ENCODE measurements around the gene FKBP11.
A peak's percentile ranks its signal among the peaks of the same experiment; 100 is the strongest.

The FKBP11 gene

DNA sequence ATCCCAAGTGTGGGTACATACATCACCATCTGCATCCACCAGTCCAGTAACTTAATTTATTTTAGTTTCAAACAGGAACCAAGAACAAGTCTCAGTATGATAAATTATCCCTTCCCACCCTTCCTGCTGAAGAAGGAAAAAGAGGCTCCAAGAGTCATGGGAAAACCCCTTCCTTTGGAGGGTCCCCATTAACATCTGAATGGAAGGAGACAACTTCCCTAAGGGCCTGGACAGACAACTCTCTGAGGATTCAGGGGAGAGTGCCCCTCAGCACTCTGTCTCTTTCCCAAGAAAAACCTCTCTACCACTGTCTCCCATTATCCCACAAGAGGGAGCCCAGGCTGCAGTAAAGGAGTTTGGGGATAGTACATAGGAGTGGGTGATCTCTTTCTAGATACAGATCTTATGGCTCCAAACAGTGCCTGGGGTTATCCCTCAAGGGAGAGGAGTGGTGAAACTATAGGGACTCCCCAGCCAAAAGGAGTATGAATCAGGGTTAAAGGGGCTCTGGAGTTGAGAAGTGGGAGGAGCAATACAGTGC, 40.1 kb upstream of the FKBP11 start:
- Histone ChIP-seq H4K91ac (ENCODE audit: low read depth, low read length, poor library complexity) (no peak overlapping the region), H3K4me2 (ENCODE audit: insufficient read depth, low read length, poor library complexity, severe bottlenecking) (no peak overlapping the region), H3K4ac (ENCODE audit: low read length) (no peak overlapping the region), H3K9ac (ENCODE audit: low read depth, low read length, poor library complexity) (no peak overlapping the region), H2BK12ac (ENCODE audit: low read length) (no peak overlapping the region), H2BK15ac (ENCODE audit: low read length) (no peak overlapping the region), H2BK120ac (ENCODE audit: low read depth, low read length) (no peak overlapping the region), H3K4me3 (ENCODE audit: low read length in 2 of 2) (no peak overlapping the region), H3K18ac (ENCODE audit: low read length) (no peak overlapping the region), H2AFZ (ENCODE audit: low read length) (no peak overlapping the region), H3K79me1 (ENCODE audit: low read depth, low read length) (no peaks in the 10 kb centered on the region), H2BK5ac (ENCODE audit: low read length) (no peak overlapping the region), H3K27ac (replicated peaks; ENCODE audit: low read length) (no peak overlapping the region), H2AK5ac (ENCODE audit: low read depth, low read length) (no peak overlapping the region), H3K14ac (ENCODE audit: low read length) (no peak overlapping the region), H3K23ac (ENCODE audit: low read depth, low read length, poor library complexity) (no peak overlapping the region), H3K4me1 (ENCODE audit: control insufficient read depth in 2 of 2, insufficient read depth in 1 of 2, low read depth in 1 of 2, low read length in 2 of 2) (peaks cover 2 to 4% of the 10 kb centered on the region in 2 donors), H3K27me3 (ENCODE audit: control insufficient read depth in 3 of 3, insufficient read depth in 3 of 3, low read depth in 1 of 3, low read length in 3 of 3) (peaks cover 9 to 57% (median 46%) of the 10 kb centered on the region in 3 experiments), H4K8ac (ENCODE audit: low read depth, low read length) (no peak overlapping the region), H3K9me3 (replicated peaks in 1 of 2; ENCODE audit: control insufficient read depth in 2 of 2, insufficient read depth in 1 of 2, low read depth in 1 of 2, low read length in 2 of 2) (peaks cover 0 to 3% of the 10 kb centered on the region in 2 donors), H3K36me3 (replicated peaks in 1 of 2; ENCODE audit: control insufficient read depth in 2 of 2, insufficient read depth in 2 of 2, low read length in 2 of 2) (no peaks in the 10 kb centered on the region)
- DNase-seq (ENCODE audit: low spot score) = no peak

DNA sequence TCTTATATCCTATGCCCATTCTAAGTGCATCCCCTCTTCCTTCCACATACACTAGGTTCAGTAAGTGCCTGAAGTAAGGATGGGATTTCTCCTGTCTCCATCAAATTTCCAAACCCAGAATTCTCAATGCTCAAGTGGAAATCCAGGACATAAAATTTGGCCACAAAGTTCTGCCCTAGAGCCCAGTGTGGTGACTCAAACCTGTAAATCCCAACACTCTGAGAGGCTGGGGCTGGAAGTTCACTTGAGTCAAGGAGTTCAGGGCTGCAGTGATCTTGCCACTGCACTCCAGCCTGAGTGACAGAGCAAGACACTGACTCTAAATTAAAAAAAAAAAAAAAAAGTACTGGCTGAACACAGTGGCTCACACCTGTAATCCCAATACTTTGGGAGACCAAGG, 36.5 kb upstream of the FKBP11 start:
- H3K14ac ChIP-seq (ENCODE audit: low read length) = no peak overlapping the region
- H3K79me1 ChIP-seq (ENCODE audit: low read depth, low read length) = no peaks in the 10 kb centered on the region
- no peak overlapping the region for H3K18ac ChIP-seq (ENCODE audit: low read length)
- no peak overlapping the region for H2BK15ac ChIP-seq (ENCODE audit: low read length)
- H3K4me1 ChIP-seq (ENCODE audit: control insufficient read depth in 2 of 2, insufficient read depth in 1 of 2, low read depth in 1 of 2, low read length in 2 of 2) = peaks cover 0 to 3% of the 10 kb centered on the region in 2 donors
- peaks cover 0 to 27% (median 17%) of the 10 kb centered on the region in 3 experiments for H3K27me3 ChIP-seq (ENCODE audit: control insufficient read depth in 3 of 3, insufficient read depth in 3 of 3, low read depth in 1 of 3, low read length in 3 of 3)
- no peak overlapping the region for H2AFZ ChIP-seq (ENCODE audit: low read length)
- H3K36me3 ChIP-seq (replicated peaks in 1 of 2; ENCODE audit: control insufficient read depth in 2 of 2, insufficient read depth in 2 of 2, low read length in 2 of 2) = no peaks in the 10 kb centered on the region
- no peak overlapping the region for H2BK12ac ChIP-seq (ENCODE audit: low read length)
- H3K9me3 ChIP-seq (replicated peaks in 1 of 2; ENCODE audit: control insufficient read depth in 2 of 2, insufficient read depth in 1 of 2, low read depth in 1 of 2, low read length in 2 of 2) = no peaks in the 10 kb centered on the region
- no peak overlapping the region for H3K23ac ChIP-seq (ENCODE audit: low read depth, low read length, poor library complexity)
- H3K9ac ChIP-seq (ENCODE audit: low read depth, low read length, poor library complexity) = no peak overlapping the region
- no peak overlapping the region for H3K4me3 ChIP-seq (ENCODE audit: low read length in 2 of 2)
- H4K8ac ChIP-seq (ENCODE audit: low read depth, low read length) = no peak overlapping the region
- no peak overlapping the region for H3K4me2 ChIP-seq (ENCODE audit: insufficient read depth, low read length, poor library complexity, severe bottlenecking)
- H4K91ac ChIP-seq (ENCODE audit: low read depth, low read length, poor library complexity) = no peak overlapping the region
- no peak overlapping the region for H3K4ac ChIP-seq (ENCODE audit: low read length)
- H2BK5ac ChIP-seq (ENCODE audit: low read length) = no peak overlapping the region
- DNase-seq (ENCODE audit: low spot score) = no peak
- H2BK120ac ChIP-seq (ENCODE audit: low read depth, low read length) = no peak overlapping the region
- H2AK5ac ChIP-seq (ENCODE audit: low read depth, low read length) = no peak overlapping the region
- H3K27ac ChIP-seq (replicated peaks; ENCODE audit: low read length) = no peak overlapping the region

DNA sequence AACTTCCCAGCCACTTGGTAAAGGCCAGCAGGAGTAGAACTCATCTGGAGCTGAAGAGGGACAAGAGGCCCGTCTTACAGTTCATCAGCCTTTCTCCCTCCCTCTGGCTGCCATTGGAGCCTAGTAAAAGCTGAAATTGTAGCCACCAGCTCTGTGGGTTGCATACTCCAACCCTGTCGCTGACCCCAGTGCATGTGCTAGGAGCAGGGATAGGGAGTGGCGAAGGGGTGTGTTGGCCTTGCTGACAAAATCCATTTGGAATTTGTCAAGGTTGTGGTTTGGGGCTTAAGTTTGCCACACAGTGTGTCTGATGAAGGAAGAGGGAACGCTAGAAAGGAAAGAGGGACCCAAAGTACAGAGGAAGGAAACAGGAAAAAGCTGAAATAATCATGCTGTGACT, 36.0 kb upstream of the FKBP11 start:
- H4K8ac ChIP-seq (ENCODE audit: low read depth, low read length) = no peak overlapping the region
- no peak overlapping the region for H2AFZ ChIP-seq (ENCODE audit: low read length)
- peak overlapping the region; percentile 22 for H2AK5ac ChIP-seq (ENCODE audit: low read depth, low read length)
- H3K23ac ChIP-seq (ENCODE audit: low read depth, low read length, poor library complexity) = no peak overlapping the region
- H3K27me3 ChIP-seq (ENCODE audit: control insufficient read depth in 3 of 3, insufficient read depth in 3 of 3, low read depth in 1 of 3, low read length in 3 of 3) = peaks cover 0 to 22% (median 13%) of the 10 kb centered on the region in 3 experiments
- H3K79me1 ChIP-seq (ENCODE audit: low read depth, low read length) = no peaks in the 10 kb centered on the region
- H3K36me3 ChIP-seq (replicated peaks in 1 of 2; ENCODE audit: control insufficient read depth in 2 of 2, insufficient read depth in 2 of 2, low read length in 2 of 2) = no peaks in the 10 kb centered on the region
- H2BK120ac ChIP-seq (ENCODE audit: low read depth, low read length) = no peak overlapping the region
- peak overlapping the region; percentile 25 for H3K14ac ChIP-seq (ENCODE audit: low read length)
- H4K91ac ChIP-seq (ENCODE audit: low read depth, low read length, poor library complexity) = peak overlapping the region; percentile 77
- no peaks in the 10 kb centered on the region for H3K9me3 ChIP-seq (replicated peaks in 1 of 2; ENCODE audit: control insufficient read depth in 2 of 2, insufficient read depth in 1 of 2, low read depth in 1 of 2, low read length in 2 of 2)
- no peak overlapping the region for H3K27ac ChIP-seq (replicated peaks; ENCODE audit: low read length)
- H3K4me1 ChIP-seq (ENCODE audit: control insufficient read depth in 2 of 2, insufficient read depth in 1 of 2, low read depth in 1 of 2, low read length in 2 of 2) = peaks cover 0 to 3% of the 10 kb centered on the region in 2 donors
- no peak overlapping the region for H3K9ac ChIP-seq (ENCODE audit: low read depth, low read length, poor library complexity)
- H3K4ac ChIP-seq (ENCODE audit: low read length) = no peak overlapping the region
- WGBS, 2 donors (ENCODE audit: extremely low coverage in 2 of 2, insufficient read length in 2 of 2, insufficient replicate concordance in 1 of 2) = no CpG with 5 or more reads among the region's 4 CpGs
- no peak overlapping the region for H2BK15ac ChIP-seq (ENCODE audit: low read length)
- no peak overlapping the region for H3K4me2 ChIP-seq (ENCODE audit: insufficient read depth, low read length, poor library complexity, severe bottlenecking)
- no peak overlapping the region for H2BK12ac ChIP-seq (ENCODE audit: low read length)
- H3K18ac ChIP-seq (ENCODE audit: low read length) = peak overlapping the region; percentile 28
- DNase-seq (ENCODE audit: low spot score) = no peak
- H2BK5ac ChIP-seq (ENCODE audit: low read length) = no peak overlapping the region
- H3K4me3 ChIP-seq (ENCODE audit: low read length in 2 of 2) = no peak overlapping the region

DNA sequence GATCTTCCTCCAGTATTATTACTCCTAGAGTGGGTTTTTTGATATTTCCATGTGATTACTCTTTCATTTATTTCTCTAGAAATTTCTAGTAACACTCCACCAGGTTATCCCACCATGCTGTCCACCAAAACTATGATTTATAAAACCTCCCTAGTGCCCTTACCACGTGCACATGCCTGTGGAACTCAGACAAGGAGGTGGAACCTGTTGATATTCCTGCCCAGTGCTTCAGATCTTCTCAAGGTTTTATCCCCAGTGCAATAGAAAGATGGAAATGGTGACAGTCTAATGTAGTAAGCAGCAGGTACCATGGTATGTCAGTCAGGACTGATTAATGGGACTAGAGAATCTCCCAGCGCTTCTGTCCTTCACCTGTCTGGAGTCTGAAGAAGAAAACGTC, 35.5 kb upstream of the FKBP11 start:
- H3K4me3 ChIP-seq (ENCODE audit: low read length in 2 of 2) = no peak overlapping the region

More for the DNA sequence above, 35.5 kb upstream of the FKBP11 start:
- Histone ChIP-seq H3K9me3 (replicated peaks in 1 of 2; ENCODE audit: control insufficient read depth in 2 of 2, insufficient read depth in 1 of 2, low read depth in 1 of 2, low read length in 2 of 2) (no peaks in the 10 kb centered on the region), H3K4ac (ENCODE audit: low read length) (no peak overlapping the region), H3K23ac (ENCODE audit: low read depth, low read length, poor library complexity) (no peak overlapping the region), H3K79me1 (ENCODE audit: low read depth, low read length) (no peaks in the 10 kb centered on the region), H3K27ac (replicated peaks; ENCODE audit: low read length) (no peak overlapping the region), H2BK15ac (ENCODE audit: low read length) (no peak overlapping the region), H2BK120ac (ENCODE audit: low read depth, low read length) (no peak overlapping the region), H3K18ac (ENCODE audit: low read length) (no peak overlapping the region), H4K91ac (ENCODE audit: low read depth, low read length, poor library complexity) (no peak overlapping the region), H3K36me3 (replicated peaks in 1 of 2; ENCODE audit: control insufficient read depth in 2 of 2, insufficient read depth in 2 of 2, low read length in 2 of 2) (peaks cover 0 to 2% of the 10 kb centered on the region in 2 donors), H2AK5ac (ENCODE audit: low read depth, low read length) (peak overlapping the region; percentile 22), H3K4me2 (ENCODE audit: insufficient read depth, low read length, poor library complexity, severe bottlenecking) (no peak overlapping the region), H2AFZ (ENCODE audit: low read length) (no peak overlapping the region), H2BK12ac (ENCODE audit: low read length) (no peak overlapping the region), H3K9ac (ENCODE audit: low read depth, low read length, poor library complexity) (no peak overlapping the region), H3K4me1 (ENCODE audit: control insufficient read depth in 2 of 2, insufficient read depth in 1 of 2, low read depth in 1 of 2, low read length in 2 of 2) (peaks cover 3 to 5% of the 10 kb centered on the region in 2 donors), H2BK5ac (ENCODE audit: low read length) (no peak overlapping the region), H4K8ac (ENCODE audit: low read depth, low read length) (no peak overlapping the region), H3K27me3 (ENCODE audit: control insufficient read depth in 3 of 3, insufficient read depth in 3 of 3, low read depth in 1 of 3, low read length in 3 of 3) (peaks cover 0 to 17% (median 8%) of the 10 kb centered on the region in 3 experiments), H3K14ac (ENCODE audit: low read length) (peak overlapping the region; percentile 25)
- no CpG with 5 or more reads among the region's 3 CpGs for WGBS, 2 donors (ENCODE audit: extremely low coverage in 2 of 2, insufficient read length in 2 of 2, insufficient replicate concordance in 1 of 2)
- no peak for DNase-seq (ENCODE audit: low spot score)

All from neuronal stem cell (in vitro differentiated cells).